Stromal cell of bone marrow (primary cell): ENCODE results near the gene TRIM67.

Experiments
- DNase-seq: peaks from one replicate; pipeline ENCODE4 v3.0.0-alpha.2; 2012; ENCODE audit warnings: low read depth

Gene TRIM67

DNA sequence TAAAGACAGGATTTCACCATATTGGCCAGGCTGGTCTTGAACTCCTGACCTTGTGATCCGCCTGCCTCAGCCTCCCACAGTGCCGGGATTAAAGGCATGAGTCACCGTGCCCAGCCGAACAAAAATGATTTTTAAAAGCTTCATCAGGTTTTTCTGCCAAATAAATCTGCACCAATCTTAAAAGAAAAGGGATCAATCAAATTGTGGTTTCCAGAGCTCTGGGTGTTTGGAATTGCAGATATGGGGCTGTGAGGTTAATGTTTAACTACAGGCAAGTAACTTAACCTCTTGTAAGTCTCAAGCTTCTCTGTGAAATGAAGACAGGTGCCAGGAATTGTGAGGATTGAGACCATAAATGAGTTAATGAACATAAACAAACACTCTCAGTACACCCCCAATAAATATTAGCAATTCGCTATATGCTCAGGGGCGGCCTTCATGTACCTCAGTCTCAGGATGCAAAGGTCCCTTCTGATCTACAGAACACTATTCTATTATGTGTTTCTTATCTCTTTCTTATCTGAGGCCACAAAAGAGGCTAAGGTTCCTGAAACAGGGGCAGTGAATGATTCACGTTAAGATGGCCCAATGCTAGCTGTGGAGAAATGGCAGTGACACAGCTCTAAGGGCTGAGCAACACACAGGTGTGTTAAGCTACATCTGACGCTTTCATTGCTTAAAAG is 72.0 kb downstream of the TRIM67 start:
- DNase-seq, result no peak

DNA sequence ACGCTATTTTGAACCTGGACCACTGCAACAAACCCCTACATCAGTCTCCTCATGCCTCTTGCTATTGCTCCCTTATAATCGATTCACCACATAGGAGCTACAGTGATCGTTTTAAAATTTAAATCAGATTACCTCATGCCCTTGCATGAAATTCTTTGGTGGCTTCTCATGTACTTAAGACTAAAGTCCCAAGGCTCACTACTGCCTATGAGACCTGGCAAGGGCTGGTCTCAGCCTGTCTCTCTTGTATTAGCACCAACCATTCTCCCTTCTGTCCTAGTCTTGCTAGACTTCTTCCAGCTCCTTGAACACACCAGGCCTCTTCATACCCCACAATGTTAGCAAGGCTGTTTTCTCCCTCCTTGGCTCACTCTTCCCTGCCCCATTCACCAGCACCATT is 72.6 kb downstream of the TRIM67 start:
- no peak for DNase-seq

DNA sequence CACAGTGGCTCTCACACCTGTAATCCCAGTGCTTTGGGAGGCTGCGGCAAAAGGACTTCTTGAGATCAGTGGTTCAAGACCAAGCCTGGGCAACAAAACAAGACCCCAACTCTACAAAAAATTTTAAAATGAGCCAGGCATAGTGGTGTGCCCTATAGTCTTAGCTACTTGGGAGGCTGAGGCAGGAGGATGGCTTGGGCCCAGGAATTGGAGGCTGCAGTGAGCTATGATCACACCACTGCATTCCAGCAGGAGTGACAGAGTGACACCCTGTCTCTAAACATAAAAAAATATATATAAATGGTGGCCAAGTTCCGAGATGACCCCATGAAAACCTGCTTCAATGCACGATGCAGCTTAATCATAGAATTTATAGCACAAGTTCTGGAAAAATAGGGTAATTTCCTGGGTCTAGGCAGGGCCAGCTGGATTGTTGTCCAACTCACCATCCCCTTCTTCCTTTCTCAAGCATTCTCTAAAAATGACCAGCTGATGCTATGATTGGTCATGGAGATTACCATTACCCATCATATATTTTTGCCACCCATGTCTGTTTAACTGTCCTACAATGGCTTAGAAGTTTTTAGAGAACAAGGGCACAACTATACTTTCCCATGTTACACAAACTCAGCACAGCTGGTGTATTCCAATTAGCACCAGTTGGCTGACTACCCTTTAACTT is 73.8 kb downstream of the TRIM67 start:
- no peak for DNase-seq

DNA sequence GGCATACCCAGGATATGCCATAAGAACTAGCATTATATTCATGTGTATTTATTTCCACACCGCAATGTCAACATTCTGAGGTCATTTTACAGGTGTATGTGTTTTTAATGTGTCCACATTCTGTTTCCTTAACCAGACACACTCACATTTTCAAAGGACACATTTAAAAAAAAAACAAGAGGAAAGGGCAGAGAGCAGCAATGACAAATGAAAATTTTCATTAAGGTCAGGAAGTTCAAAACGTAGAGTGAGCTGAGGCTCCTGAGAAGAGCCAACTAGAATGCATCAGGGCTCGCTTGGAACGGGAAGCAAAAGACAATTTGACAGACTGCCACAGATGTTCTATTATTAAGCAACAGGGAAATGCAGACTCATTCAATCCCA is 74.3 kb downstream of the TRIM67 start:
- no peak for DNase-seq

DNA sequence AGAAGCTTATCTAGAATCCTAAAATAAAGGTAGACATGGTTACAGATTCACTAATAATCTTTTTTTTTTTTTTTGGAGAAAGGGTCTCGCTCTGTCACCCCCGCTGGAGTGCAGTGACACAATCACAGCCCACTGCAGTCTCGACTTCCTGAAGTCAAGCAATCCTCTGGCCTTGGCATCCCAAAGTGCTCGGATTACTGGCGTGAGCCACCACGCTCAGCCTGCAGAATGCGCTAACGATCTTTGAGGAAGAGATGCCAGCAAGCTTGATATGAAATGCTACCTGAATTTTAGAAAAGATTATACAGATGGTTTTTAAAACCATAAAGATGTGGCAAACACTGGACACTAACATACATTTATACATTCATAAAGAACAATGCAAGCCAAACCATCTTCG is 75.1 kb downstream of the TRIM67 start:
- no peak for DNase-seq

DNA sequence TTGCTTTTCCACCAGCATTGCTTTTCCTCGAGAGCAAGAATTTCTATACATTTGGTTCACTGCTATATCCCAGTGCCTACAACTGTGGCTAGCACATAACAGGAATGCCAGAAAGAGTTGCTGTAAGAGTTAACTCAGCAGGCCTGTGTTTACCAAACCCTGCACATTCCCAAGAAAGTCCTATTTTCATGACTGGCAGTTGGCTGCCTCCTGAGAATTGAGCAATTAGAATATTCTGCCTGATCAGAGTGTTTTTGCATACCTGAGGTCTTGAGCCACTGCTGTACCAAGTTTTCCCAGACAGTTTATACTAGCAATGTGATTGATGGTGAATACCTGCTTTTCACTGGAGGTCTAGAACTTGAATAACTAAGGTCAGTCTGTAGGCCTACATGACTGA is 76.4 kb downstream of the TRIM67 start:
- no peak for DNase-seq

DNA sequence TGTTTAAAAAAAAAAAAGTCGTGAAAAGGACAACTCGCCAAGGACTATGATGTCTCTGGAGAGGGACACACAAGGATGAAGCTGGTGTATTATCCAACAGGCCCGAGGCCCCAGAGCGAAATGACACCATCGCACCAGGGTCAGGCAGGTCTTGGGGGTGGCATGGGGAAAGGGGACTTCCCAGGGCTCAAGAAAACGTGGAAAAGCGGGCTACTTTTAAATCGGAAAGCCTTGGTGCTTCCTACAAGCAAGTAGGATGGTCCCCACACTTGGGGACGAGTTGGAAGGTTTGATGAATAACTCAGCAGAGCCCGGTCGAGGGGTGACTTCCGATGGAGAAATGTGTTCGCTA is 78.6 kb downstream of the TRIM67 start:
- DNase-seq, result no peak

DNA sequence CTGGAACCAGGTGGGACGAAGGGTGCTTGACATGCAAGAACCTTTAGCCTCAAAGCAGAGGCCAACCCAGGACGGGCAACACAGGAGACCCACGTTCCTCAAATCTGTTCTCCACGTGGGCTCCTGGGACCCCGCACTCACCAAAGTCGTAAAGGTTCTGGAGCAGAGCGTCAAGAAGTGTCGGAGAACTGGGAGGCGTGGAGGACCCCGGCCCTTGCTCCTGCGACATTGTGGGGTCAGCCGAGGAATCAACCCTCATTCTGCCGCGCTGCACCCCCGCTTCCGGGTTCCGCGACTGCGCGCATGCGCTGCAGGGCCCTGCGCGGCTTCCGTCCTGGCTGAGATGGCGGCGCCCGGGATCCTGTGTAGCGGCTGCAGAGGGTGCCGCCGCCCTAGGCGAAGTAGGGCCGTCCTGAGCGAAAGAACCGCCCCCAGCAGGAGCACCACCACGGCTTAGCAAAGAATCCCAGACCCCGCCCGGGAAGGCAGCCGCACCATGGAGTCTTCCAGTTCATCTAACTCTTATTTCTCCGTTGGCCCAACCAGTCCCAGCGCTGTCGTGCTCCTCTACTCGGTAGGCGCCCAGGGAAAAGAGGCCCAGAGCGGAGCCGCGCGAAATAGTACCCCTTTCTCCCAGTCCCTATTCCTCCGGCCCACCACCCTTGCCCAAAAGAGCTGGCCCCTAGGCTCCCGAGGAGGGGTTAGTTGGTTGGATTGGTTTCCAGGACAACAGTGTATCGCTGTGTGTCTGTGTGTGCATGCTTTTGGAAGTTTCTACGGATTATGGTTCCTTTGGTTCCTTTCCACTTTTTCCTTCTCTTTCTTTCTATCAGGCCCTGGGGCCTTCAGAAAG is 79.3 kb downstream of the TRIM67 start, which contains the start of gene GNPAT:
GNPAT (plus strand) TSS at position 330 of the 853 bp plus-strand sequence; CDS start at position 497, 167 bp downstream.
- peak; percentile 73 for DNase-seq

DNA sequence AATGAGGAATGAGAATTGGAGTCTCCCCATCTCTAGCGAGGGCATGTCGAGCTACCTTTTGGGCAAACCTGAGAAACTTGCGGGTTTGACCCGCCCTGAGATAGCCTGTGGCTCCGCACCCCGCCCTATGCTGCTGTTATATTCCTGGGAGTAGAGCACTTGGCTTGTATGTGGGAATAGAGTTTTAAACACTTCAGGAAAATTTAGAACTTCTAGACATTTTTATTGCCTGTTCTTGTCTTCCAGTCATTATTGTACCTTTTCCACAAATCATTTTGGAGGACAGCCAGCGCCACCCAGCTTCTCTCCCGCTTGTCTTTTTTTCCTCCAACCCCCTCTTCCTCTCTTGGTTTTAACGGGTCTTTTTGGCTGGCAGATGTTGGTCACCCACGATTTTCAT is 79.9 kb downstream of the TRIM67 start:
- DNase-seq, result no peak

DNA sequence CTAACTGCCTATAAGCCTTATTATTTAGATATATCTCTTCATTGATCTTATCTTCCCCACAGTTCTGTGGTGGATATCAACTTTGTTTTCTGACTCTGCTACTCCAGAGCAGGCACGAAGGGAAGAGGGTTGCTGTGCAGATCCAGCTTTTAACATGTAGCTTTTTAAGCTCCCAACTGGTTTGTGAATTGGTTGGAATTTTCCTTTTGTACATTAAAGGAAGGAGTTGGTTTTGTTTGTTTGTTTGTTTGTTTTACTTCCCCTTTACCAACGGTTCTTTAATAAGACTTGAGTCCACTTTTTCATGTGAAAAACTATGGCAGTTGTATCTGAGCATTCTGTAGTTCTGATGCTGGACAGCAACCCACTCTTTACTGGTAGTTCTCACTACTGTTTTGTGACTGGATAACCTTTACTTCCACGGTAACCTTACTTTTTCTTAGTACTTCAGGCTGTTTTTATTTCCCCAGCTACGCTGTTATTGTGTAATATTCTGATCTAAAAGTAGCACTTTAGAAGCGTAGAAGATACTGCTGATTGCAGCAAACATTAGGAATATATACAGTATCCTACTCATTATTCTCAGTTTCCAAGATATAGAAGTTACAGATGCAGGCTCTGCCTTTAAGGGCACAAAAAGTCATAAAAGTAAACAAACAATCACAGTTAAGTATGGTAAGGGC is 80.8 kb downstream of the TRIM67 start:
- no peak for DNase-seq

DNA sequence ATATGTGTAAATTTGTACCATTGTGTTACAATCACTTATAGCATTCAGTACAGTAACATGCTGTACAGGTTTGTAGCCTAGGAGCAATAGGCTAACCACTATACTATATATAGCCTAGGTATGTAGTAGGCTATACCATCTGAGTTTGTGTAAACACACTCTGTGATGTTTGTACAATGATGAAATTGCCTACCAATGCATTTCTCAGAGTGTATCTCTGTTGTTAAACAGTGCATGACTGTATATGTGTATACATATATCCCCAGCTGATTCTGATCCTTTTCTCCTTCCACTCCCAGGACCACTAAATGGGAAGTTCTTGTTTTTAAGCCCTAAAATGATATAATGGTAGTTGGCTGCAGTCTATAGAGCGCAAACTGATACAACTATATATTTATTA is 86.9 kb downstream of the TRIM67 start:
- no peak for DNase-seq

DNA sequence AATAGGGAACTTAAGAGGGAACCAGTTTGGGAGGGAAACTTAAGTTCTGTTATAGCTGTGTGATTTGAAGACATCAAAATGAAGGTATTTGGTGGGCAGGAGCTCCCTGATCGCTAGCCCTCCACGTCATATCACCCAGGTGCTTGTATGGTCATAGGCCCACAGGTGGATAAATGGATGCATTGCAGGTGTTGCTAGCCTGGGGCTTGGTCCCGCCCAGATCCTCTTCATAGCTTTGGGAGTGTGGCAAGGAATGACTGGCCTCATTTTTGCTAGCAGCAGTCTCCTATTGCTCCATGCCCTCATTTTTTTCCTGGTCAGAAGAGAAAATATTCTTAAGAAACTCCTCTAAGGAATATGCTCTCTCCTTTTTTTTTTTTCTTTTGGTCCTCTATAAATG is 90.5 kb downstream of the TRIM67 start:
- DNase-seq, result no peak

DNA sequence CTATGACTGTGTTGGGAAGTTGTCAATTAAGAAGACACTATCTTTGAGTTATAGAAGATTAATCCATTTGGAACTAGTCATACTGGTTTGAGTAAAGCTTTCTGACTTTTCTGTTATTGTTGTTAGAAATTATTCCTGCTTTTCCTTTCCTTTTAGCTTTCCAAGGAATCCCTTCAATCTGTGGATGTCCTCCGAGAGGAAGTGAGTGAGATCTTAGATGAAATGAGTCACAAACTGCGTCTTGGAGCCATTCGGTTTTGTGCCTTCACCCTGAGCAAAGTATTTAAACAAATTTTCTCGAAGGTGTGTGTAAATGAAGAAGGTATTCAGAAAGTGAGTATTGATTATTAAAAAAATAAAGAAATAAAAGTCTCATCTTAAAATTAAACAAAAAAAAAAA is 98.5 kb downstream of the TRIM67 start:
- no peak for DNase-seq

DNA sequence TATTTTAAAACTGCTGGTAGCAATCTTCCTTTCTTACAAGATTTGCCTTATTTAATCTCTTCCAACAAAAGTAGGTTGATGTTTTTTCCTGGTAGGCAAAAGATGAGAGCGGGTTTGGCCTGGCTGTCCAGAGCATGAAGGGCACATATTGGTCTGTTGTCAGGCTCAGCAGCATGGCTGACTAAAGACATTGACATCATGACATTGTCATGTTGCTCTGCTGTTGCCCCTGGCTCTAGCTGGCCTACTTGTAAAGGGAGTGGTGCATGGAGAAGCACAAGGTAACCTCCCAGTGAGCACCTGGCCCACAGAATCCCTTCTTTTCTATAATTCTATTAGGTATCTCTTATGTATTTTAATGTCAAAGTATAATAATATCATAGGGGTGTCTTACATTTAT is 102.8 kb downstream of the TRIM67 start:
- no peak for DNase-seq

DNA sequence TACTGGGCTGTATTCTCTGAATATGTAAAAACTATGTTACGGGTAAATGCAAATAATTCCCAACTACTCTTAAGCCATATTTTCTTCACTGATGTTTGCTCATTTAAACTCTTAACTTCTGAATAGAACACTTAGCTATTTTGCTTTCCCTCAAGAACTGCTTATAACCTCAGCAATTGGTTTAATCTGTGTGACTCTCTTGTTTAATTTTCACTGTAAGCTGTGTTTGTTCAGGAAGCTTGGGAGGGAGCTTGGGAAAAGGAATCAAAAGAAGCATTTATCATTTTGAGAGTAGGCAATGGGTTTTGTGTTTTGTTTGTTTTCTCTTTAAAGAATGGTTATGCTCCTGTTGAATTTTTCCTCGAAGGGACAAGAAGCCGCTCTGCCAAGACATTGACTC is 103.5 kb downstream of the TRIM67 start:
- no peak for DNase-seq

DNA sequence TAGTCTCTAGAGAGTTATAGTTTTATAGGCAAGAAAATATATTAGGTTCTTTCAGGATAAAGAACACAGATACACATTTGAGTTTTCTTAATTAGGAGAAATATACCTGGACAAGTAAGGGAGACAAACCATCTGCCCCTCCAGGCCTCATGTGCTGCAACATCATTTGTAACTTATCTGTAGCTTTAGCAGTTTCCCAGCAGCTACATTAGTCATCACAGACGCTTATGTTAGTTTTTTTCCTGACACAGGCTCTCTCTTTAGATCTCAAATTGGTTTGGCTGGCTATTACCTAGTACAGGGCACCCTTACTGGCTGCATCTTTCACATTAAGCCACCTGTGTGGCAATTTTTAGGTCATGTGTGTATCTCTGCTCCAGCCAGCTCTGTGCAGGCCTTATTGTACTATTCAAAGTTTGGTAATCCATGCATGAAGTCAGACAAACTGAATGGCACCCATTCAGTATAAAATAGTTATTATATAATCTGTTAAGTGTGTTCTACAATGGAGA is 105.0 kb downstream of the TRIM67 start:
- DNase-seq, result peak; percentile 3
